ENCODE measurements around the gene DACT1.

DACT1 gene

DNA sequence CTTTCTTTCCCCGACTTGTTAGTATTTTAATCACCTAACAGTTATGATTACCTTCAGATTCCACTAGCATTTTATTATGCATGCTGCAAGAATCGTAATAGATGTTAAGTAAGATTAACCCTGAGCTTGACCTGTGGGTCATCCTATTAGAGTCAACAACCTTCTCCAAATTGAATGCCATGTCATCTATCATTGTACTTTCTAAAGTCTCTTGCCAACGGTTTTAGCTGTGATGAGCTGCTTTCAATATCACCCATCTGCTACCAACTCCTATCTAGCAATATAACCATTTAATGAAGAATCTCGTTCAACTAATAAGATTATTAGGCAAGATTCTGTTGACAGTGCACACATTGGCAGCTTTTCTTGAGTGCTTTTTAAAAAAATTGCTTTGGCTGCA lies 33.7 kb downstream of the DACT1 start:
- no peak for TF ChIP-seq POU6F1 (CRISPR knock-in tag; IDR thresholded peaks at IDR 0.05; ENCODE audit: borderline replicate concordance, low read depth)
- no peak for ATAC-seq

DNA sequence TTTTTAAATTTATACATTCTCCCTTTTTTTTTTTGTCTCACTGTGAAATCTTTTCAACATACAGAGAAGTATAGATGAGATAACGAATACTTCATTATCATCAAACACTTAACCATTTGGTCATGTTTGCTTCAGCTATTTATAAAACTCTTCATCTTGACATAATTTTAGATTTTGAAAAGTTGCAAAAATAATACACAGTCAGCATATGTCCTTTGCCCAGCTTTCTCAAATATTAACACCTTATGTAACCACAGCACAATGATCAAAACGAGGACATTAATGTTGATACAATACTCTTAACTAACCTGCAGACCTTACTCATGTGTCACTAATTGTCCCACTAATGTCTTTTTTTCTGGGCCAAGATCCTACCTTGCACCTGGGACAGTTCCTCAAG lies 36.0 kb downstream of the DACT1 start:
- TF ChIP-seq ZNF565 (CRISPR knock-in tag; conservative IDR thresholded peaks at IDR 0.05; ENCODE audit: low read depth) (no peak), OSR1 (CRISPR knock-in tag; IDR thresholded peaks at IDR 0.05) (no peak), ZFP3 (CRISPR knock-in tag; IDR thresholded peaks at IDR 0.05) (no peak), PPARA (CRISPR knock-in tag; IDR thresholded peaks at IDR 0.05; ENCODE audit: borderline replicate concordance) (no peak), SNAI2 (CRISPR knock-in tag; IDR thresholded peaks at IDR 0.05) (no peak), BACH2 (CRISPR knock-in tag; IDR thresholded peaks at IDR 0.05; ENCODE audit: borderline replicate concordance) (no peak), CSDC2 (CRISPR knock-in tag; IDR thresholded peaks at IDR 0.05) (no peak)
- no peak for ATAC-seq

GRCh38 chr14:58677001-58677400 lies 39.2 kb downstream of the DACT1 start:
- no peak for ATAC-seq
- TF ChIP-seq ZNF70 (CRISPR knock-in tag; IDR thresholded peaks at IDR 0.05) (no peak), POU6F1 (CRISPR knock-in tag; IDR thresholded peaks at IDR 0.05; ENCODE audit: borderline replicate concordance, low read depth) (no peak), CSDC2 (CRISPR knock-in tag; IDR thresholded peaks at IDR 0.05) (no peak), ESRRG (CRISPR knock-in tag; IDR thresholded peaks at IDR 0.05) (no peak), TCF4 (CRISPR knock-in tag; IDR thresholded peaks at IDR 0.05; ENCODE audit: borderline replicate concordance) (no peak), ZNF565 (CRISPR knock-in tag; conservative IDR thresholded peaks at IDR 0.05; ENCODE audit: low read depth) (no peak), SNAI2 (CRISPR knock-in tag; IDR thresholded peaks at IDR 0.05) (no peak), CSRNP3 (CRISPR knock-in tag; IDR thresholded peaks at IDR 0.05) (no peak), ZNF8 (CRISPR knock-in tag; IDR thresholded peaks at IDR 0.05) (no peak), ZFP30 (CRISPR knock-in tag; IDR thresholded peaks at IDR 0.05) (no peak), ISL1 (CRISPR knock-in tag; IDR thresholded peaks at IDR 0.05) (no peak), PPARA (CRISPR knock-in tag; IDR thresholded peaks at IDR 0.05; ENCODE audit: borderline replicate concordance) (no peak), BACH2 (CRISPR knock-in tag; IDR thresholded peaks at IDR 0.05; ENCODE audit: borderline replicate concordance) (no peak), ZFP3 (CRISPR knock-in tag; IDR thresholded peaks at IDR 0.05) (no peak), GLIS3 (CRISPR knock-in tag; IDR thresholded peaks at IDR 0.05) (no peak), RARB (CRISPR knock-in tag; IDR thresholded peaks at IDR 0.05) (no peak), OSR1 (CRISPR knock-in tag; IDR thresholded peaks at IDR 0.05) (no peak)
- TF ChIP-seq, protein P1, sequence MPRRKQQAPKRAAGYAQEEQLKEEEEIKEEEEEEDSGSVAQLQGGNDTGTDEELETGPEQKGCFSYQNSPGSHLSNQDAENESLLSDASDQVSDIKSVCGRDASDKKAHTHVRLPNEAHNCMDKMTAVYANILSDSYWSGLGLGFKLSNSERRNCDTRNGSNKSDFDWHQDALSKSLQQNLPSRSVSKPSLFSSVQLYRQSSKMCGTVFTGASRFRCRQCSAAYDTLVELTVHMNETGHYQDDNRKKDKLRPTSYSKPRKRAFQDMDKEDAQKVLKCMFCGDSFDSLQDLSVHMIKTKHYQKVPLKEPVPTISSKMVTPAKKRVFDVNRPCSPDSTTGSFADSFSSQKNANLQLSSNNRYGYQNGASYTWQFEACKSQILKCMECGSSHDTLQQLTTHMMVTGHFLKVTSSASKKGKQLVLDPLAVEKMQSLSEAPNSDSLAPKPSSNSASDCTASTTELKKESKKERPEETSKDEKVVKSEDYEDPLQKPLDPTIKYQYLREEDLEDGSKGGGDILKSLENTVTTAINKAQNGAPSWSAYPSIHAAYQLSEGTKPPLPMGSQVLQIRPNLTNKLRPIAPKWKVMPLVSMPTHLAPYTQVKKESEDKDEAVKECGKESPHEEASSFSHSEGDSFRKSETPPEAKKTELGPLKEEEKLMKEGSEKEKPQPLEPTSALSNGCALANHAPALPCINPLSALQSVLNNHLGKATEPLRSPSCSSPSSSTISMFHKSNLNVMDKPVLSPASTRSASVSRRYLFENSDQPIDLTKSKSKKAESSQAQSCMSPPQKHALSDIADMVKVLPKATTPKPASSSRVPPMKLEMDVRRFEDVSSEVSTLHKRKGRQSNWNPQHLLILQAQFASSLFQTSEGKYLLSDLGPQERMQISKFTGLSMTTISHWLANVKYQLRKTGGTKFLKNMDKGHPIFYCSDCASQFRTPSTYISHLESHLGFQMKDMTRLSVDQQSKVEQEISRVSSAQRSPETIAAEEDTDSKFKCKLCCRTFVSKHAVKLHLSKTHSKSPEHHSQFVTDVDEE (CRISPR knock-in tag; IDR thresholded peaks at IDR 0.05): no peak
- TF ChIP-seq, protein P2, sequence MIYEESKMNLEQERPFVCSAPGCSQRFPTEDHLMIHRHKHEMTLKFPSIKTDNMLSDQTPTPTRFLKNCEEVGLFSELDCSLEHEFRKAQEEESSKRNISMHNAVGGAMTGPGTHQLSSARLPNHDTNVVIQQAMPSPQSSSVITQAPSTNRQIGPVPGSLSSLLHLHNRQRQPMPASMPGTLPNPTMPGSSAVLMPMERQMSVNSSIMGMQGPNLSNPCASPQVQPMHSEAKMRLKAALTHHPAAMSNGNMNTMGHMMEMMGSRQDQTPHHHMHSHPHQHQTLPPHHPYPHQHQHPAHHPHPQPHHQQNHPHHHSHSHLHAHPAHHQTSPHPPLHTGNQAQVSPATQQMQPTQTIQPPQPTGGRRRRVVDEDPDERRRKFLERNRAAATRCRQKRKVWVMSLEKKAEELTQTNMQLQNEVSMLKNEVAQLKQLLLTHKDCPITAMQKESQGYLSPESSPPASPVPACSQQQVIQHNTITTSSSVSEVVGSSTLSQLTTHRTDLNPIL (CRISPR knock-in tag; IDR thresholded peaks at IDR 0.05; ENCODE audit: low read depth): no peak
- TF ChIP-seq, protein P3, sequence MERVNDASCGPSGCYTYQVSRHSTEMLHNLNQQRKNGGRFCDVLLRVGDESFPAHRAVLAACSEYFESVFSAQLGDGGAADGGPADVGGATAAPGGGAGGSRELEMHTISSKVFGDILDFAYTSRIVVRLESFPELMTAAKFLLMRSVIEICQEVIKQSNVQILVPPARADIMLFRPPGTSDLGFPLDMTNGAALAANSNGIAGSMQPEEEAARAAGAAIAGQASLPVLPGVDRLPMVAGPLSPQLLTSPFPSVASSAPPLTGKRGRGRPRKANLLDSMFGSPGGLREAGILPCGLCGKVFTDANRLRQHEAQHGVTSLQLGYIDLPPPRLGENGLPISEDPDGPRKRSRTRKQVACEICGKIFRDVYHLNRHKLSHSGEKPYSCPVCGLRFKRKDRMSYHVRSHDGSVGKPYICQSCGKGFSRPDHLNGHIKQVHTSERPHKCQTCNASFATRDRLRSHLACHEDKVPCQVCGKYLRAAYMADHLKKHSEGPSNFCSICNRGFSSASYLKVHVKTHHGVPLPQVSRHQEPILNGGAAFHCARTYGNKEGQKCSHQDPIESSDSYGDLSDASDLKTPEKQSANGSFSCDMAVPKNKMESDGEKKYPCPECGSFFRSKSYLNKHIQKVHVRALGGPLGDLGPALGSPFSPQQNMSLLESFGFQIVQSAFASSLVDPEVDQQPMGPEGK (CRISPR knock-in tag; IDR thresholded peaks at IDR 0.05; ENCODE audit: borderline replicate concordance): no peak
